GM19238 (cell line): Measurements from ENCODE around the gene RASSF5.

Experiments
- DNase-seq: peaks from one replicate; pipeline ENCODE4 v3.0.0; 2011; ENCODE audit warnings: low spot score; ENCODE audit not compliant: insufficient read length

RASSF5 gene

GRCh38 chr1:206513312-206514111 lies 6.2 kb downstream of the RASSF5 start:
- no peak for DNase-seq

- no peak for DNase-seq
These were observed 7.6 kb downstream of the RASSF5 start for GRCh38 chr1:206514813-206515387.

- no peak for DNase-seq
These were observed 9.3 kb downstream of the RASSF5 start for GRCh38 chr1:206516728-206516990.

- no peak for DNase-seq
These were observed 10.5 kb downstream of the RASSF5 start for GRCh38 chr1:206517784-206518183.

GRCh38 chr1:206518206-206518605 lies 10.9 kb downstream of the RASSF5 start:
- DNase-seq: no peak

- no peak for DNase-seq
These were observed 11.4 kb downstream of the RASSF5 start for GRCh38 chr1:206518743-206519142.

- no peak for DNase-seq
These were observed 13.8 kb downstream of the RASSF5 start for GRCh38 chr1:206521127-206521526.

GRCh38 chr1:206521694-206522402 lies 14.5 kb downstream of the RASSF5 start:
- no peak for DNase-seq

GRCh38 chr1:206524739-206525364 lies 17.5 kb downstream of the RASSF5 start:
- DNase-seq: no peak

GRCh38 chr1:206526064-206526911 lies 19.0 kb downstream of the RASSF5 start:
- no peak for DNase-seq

GRCh38 chr1:206529425-206529824 lies 22.1 kb downstream of the RASSF5 start:
- DNase-seq: no peak

GRCh38 chr1:206532368-206532767 lies 25.0 kb downstream of the RASSF5 start:
- no peak for DNase-seq

- DNase-seq: no peak
These were observed 27.2 kb downstream of the RASSF5 start for GRCh38 chr1:206534552-206534951.

GRCh38 chr1:206535853-206536188 lies 28.5 kb downstream of the RASSF5 start:
- no peak for DNase-seq

- no peak for DNase-seq
These were observed 29.8 kb downstream of the RASSF5 start for GRCh38 chr1:206537141-206537540.

- no peak for DNase-seq
These were observed 30.9 kb downstream of the RASSF5 start for GRCh38 chr1:206538086-206538770.

GRCh38 chr1:206538901-206539640 lies 31.7 kb downstream of the RASSF5 start:
- DNase-seq: no peak

GRCh38 chr1:206540044-206540780 lies 32.9 kb downstream of the RASSF5 start:
- DNase-seq: no peak

GRCh38 chr1:206541236-206541833 lies 34.0 kb downstream of the RASSF5 start:
- DNase-seq: no peak
